Fibroblast of lung (primary cell): ENCODE measurements around the gene GPR55. TPM values are rescaled to one million over a fixed set of nuclear protein-coding genes. Genes with fewer than 3 reads are reported as not detected.

Source experiments
- DNase-seq, 2 donors: peaks; one replicate each; pipeline versions ENCODE4 v3.0.0 to v3.0.0-alpha.2; 2010; ENCODE audit warnings: low read depth in 2 of 2
- H2AFZ ChIP-seq: 2 replicates; pipeline ENCODE4 v1.5.1; 2012; ENCODE audit warnings: low read length, control low read depth, inconsistent platforms
- H3K27ac ChIP-seq: 2 replicates; pipeline ENCODE4 v1.5.1; 2011; ENCODE audit warnings: low read length, control low read depth; ENCODE audit not compliant: insufficient read depth
- H3K27me3 ChIP-seq: 2 replicates; pipeline ENCODE4 v1.5.1; 2011; ENCODE audit warnings: mild to moderate bottlenecking, low read length; ENCODE audit not compliant: control insufficient read depth, insufficient read depth
- H3K36me3 ChIP-seq: 2 replicates; pipeline ENCODE4 v1.5.1; 2011; ENCODE audit warnings: low read length; ENCODE audit not compliant: control insufficient read depth, insufficient read depth
- H3K4me1 ChIP-seq: 2 replicates; pipeline ENCODE4 v1.5.1; 2011; ENCODE audit warnings: low read length; ENCODE audit not compliant: control insufficient read depth, insufficient read depth; ENCODE audit errors: extremely low read depth
- H3K4me2 ChIP-seq: 2 replicates; pipeline ENCODE4 v1.5.1; 2011; ENCODE audit warnings: low read length, control low read depth; ENCODE audit not compliant: insufficient read depth; ENCODE audit errors: extremely low read depth
- H3K4me3 ChIP-seq, 4 experiments: fragments of 200-600 bp in 1 of 4; sonication (generic) in 1 of 4; replicated peaks in 1 of 4; 2 replicates each; pipeline ENCODE4 v1.5.1; 2011 to 2016; ENCODE audit warnings: low read length in 4 of 4, low read depth in 3 of 4, mild to moderate bottlenecking in 3 of 4, control low read depth in 2 of 4, inconsistent platforms in 1 of 4, mixed read lengths in 1 of 4; ENCODE audit not compliant: insufficient read depth in 1 of 4; ENCODE audit errors: control extremely low read depth in 1 of 4
- H3K79me2 ChIP-seq: 2 replicates; pipeline ENCODE4 v1.5.1; 2012; ENCODE audit warnings: mild to moderate bottlenecking, low read length, inconsistent platforms; ENCODE audit not compliant: control insufficient read depth, insufficient read depth
- H3K9ac ChIP-seq: 2 replicates; pipeline ENCODE4 v1.5.1; 2011; ENCODE audit warnings: mild to moderate bottlenecking, low read length, control low read depth; ENCODE audit not compliant: insufficient read depth
- H3K9me3 ChIP-seq: 2 replicates; pipeline ENCODE4 v1.5.1; 2012; ENCODE audit warnings: low read depth, low read length; ENCODE audit not compliant: control insufficient read depth, insufficient read depth
- H4K20me1 ChIP-seq: 2 replicates; pipeline ENCODE4 v1.5.1; 2011; ENCODE audit warnings: low read length; ENCODE audit not compliant: control insufficient read depth, insufficient read depth; ENCODE audit errors: extremely low read depth
- EZH2 ChIP-seq: IDR thresholded peaks from 2 replicates; pipeline ENCODE4 v1.5.1; 2012; ENCODE audit warnings: low read length, control low read depth, mild to moderate bottlenecking; ENCODE audit errors: missing control alignments
- polyA minus RNA-seq: library from RNA; depleted of rRNA, polyadenylated mRNA; stranded (reverse); fragments of >200 nt; gene quantifications from 2 replicates; pipeline ENCODE4 v1.2.3, GENCODE V29; 2011; ENCODE audit warnings: low replicate concordance
- polyA plus RNA-seq, 2 donors: library from polyadenylated mRNA; depleted of rRNA in 1 of 2; stranded (reverse) in 1 of 2; unstranded in 1 of 2; fragments of >200 nt; gene quantifications; 2 replicates each; pipeline ENCODE4 v1.2.1, GENCODE V29; 2011 to 2012; ENCODE audit warnings: missing spikeins in 1 of 2
- total RNA-seq: library from RNA; depleted of rRNA; stranded (reverse); fragments of >200 nt; gene quantifications from 2 replicates; pipeline ENCODE4 v1.2.1, GENCODE V29; 2014
- TF ChIP-seq, protein P1 (sequence below), 2 donors: IDR thresholded peaks in 1 of 2; conservative IDR thresholded peaks in 1 of 2; 1 replicate in 1 of 2; 2 replicates in 1 of 2; pipeline ENCODE4 v1.5.1; 2011 to 2012; ENCODE audit warnings: low read length in 2 of 2, control low read depth in 1 of 2, inconsistent platforms in 1 of 2, low read depth in 1 of 2, mild to moderate bottlenecking in 1 of 2

Gene GPR55, protein sequence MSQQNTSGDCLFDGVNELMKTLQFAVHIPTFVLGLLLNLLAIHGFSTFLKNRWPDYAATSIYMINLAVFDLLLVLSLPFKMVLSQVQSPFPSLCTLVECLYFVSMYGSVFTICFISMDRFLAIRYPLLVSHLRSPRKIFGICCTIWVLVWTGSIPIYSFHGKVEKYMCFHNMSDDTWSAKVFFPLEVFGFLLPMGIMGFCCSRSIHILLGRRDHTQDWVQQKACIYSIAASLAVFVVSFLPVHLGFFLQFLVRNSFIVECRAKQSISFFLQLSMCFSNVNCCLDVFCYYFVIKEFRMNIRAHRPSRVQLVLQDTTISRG
- total RNA-seq = not detected in 2 replicates
- not detected in 2 replicates for polyA plus RNA-seq
- 0.15 and 0.33 TPM in 2 replicates for polyA plus RNA-seq (2012)
- not detected in 2 replicates for polyA minus RNA-seq

DNA sequence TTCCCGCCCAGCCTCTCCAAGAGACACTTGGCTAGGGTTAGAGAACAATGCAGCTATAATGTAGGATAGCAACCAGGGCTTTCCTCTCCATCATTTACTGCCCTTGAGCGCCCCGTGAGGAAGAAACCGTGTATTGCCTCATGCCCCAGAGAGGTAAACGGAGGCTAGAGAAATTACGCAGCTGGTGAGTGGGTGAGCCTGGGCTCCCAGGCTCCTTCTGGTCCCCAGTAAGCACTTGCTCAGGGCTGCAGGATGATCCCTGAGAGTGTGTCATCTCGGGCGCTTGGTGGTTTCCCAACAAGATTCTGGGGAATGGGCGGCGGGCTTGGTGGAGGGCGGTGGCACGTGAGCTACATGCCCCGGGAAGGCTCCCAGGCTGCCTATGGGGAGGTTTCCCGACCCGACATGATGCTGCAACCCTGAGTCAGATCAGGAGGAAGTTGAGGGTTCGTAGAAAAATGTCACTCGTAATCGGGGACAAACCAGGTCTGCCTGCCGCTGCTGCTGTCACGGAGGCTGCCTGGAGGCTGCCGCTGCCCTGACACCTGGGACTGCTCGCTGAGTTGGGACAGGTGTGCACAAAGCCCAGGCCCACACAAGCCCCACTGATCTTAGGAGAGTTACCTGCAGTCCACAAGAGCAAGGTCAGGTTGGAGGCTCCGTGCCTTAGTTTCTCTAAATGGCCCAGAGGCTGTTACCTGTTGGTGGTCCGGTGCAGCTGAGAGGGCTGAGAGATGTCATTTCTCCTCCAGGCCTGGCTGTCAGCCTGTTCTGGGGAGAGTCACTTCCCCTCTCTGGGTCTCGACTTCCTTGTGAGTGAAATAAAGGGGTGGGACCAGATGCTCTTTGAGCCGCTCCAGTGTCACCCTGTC is at the start of gene GPR55:
GPR55 (minus strand) TSS at position 773 of the 872 bp plus-strand sequence. CDS start 14,280 bp downstream, outside the sequence.
- no peaks in the 10 kb centered on the region for H3K36me3 ChIP-seq
- H3K27me3 ChIP-seq = peaks cover 9% of the 10 kb centered on the region
- no peak within 1 kb of the TSS for H2AFZ ChIP-seq
- H3K4me1 ChIP-seq = no peaks in the 10 kb centered on the region
- DNase-seq = no peak
- TF ChIP-seq EZH2 = no peak
- TF ChIP-seq, protein P1, sequence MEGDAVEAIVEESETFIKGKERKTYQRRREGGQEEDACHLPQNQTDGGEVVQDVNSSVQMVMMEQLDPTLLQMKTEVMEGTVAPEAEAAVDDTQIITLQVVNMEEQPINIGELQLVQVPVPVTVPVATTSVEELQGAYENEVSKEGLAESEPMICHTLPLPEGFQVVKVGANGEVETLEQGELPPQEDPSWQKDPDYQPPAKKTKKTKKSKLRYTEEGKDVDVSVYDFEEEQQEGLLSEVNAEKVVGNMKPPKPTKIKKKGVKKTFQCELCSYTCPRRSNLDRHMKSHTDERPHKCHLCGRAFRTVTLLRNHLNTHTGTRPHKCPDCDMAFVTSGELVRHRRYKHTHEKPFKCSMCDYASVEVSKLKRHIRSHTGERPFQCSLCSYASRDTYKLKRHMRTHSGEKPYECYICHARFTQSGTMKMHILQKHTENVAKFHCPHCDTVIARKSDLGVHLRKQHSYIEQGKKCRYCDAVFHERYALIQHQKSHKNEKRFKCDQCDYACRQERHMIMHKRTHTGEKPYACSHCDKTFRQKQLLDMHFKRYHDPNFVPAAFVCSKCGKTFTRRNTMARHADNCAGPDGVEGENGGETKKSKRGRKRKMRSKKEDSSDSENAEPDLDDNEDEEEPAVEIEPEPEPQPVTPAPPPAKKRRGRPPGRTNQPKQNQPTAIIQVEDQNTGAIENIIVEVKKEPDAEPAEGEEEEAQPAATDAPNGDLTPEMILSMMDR (conservative IDR thresholded peaks at IDR 0.05 in 1 of 2, IDR thresholded peaks at IDR 0.05 in 1 of 2; ENCODE audit: low read depth in 1 of 2, low read length in 2 of 2) = peak in 1 of 2 donors; percentile 19
- no peak within 1 kb of the TSS for H3K9ac ChIP-seq
- no peaks in the 10 kb centered on the region for H3K9me3 ChIP-seq
- H3K79me2 ChIP-seq = no peaks in the 10 kb centered on the region
- H3K4me3 ChIP-seq = no peak within 1 kb of the TSS
- H3K27ac ChIP-seq = no peak within 1 kb of the TSS
- H3K4me2 ChIP-seq = no peak within 1 kb of the TSS
- no peaks in the 10 kb centered on the region for H4K20me1 ChIP-seq

- H3K27ac ChIP-seq = peak overlapping the region; percentile 8
- DNase-seq = peak; percentile 52 to 93
- H3K79me2 ChIP-seq = no peaks in the 10 kb centered on the region
- H3K36me3 ChIP-seq = no peaks in the 10 kb centered on the region
- H3K27me3 ChIP-seq = peaks cover 6% of the 10 kb centered on the region
- H3K4me1 ChIP-seq = peaks cover 4% of the 10 kb centered on the region
- no peak overlapping the region for H3K9ac ChIP-seq
- no peaks in the 10 kb centered on the region for H4K20me1 ChIP-seq
- H3K4me3 ChIP-seq = no peak overlapping the region
- no peak overlapping the region for H2AFZ ChIP-seq
- no peak for TF ChIP-seq EZH2
- TF ChIP-seq, protein P1 (conservative IDR thresholded peaks at IDR 0.05 in 1 of 2, IDR thresholded peaks at IDR 0.05 in 1 of 2; ENCODE audit: low read depth in 1 of 2, low read length in 2 of 2) = no peak
- peak overlapping the region; percentile 15 for H3K4me2 ChIP-seq
- H3K9me3 ChIP-seq = no peaks in the 10 kb centered on the region
Measured at GRCh38 chr2:230974096-230974913, 49.3 kb upstream of the GPR55 start.
